ENCODE data around the gene SPPL2B. TPM values are rescaled to one million over a fixed set of nuclear protein-coding genes. Genes with fewer than 3 reads are reported as not detected.

Gene SPPL2B
- polyA plus RNA-seq, 2 donors = 27.4 to 59.1 TPM

DNA sequence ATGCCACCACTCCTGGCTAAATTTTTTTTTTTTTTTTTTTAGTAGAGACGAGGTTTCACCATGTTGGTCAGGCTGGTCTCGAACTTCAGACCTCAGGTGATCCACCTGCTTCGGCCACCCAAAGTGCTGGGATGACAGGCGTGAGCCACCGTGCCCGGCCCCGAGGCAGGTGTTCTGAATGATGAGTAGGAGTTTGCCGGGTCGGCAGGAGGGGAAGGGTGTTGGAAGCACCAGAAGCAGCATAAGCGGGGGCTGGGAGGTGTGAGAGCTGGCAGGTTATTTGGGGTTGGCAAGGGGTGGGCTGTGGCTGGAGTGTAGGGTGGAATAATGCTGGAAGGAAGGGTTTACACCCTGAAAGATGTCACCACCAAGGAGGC is 1.8 kb downstream of the SPPL2B start:
- Histone ChIP-seq H3K4me1 (ENCODE audit: control insufficient read depth in 2 of 2, insufficient read depth in 2 of 2, low read length in 1 of 2) (peaks cover 0 to 20% of the 10 kb centered on the region in 2 donors), H3K27ac (ENCODE audit: low read depth in 2 of 2, low read length in 1 of 2) (no peak overlapping the region), H3K36me3 (ENCODE audit: control insufficient read depth in 2 of 2, insufficient read depth in 2 of 2, low read length in 1 of 2) (peaks cover 0 to 10% of the 10 kb centered on the region in 2 donors), H3K9me3 (ENCODE audit: control insufficient read depth in 2 of 2, insufficient read depth in 1 of 2, low read depth in 1 of 2, low read length in 1 of 2) (no peaks in the 10 kb centered on the region), H3K4me3 (ENCODE audit: low read depth in 1 of 2, low read length in 2 of 2) (no peak overlapping the region), H3K27me3 (ENCODE audit: control insufficient read depth in 1 of 2, insufficient read depth in 2 of 2, low read length in 2 of 2) (no peaks in the 10 kb centered on the region)
- 71 to 72% methylated on average over 10 of the region's 10 CpGs for WGBS, 2 donors

- Histone ChIP-seq H3K36me3 (ENCODE audit: control insufficient read depth in 2 of 2, insufficient read depth in 2 of 2, low read length in 1 of 2) (peaks cover 0 to 6% of the 10 kb centered on the region in 2 donors), H3K9me3 (ENCODE audit: control insufficient read depth in 2 of 2, insufficient read depth in 1 of 2, low read depth in 1 of 2, low read length in 1 of 2) (no peaks in the 10 kb centered on the region), H3K27ac (ENCODE audit: low read depth in 2 of 2, low read length in 1 of 2) (no peak overlapping the region), H3K27me3 (ENCODE audit: control insufficient read depth in 1 of 2, insufficient read depth in 2 of 2, low read length in 2 of 2) (no peaks in the 10 kb centered on the region), H3K4me1 (ENCODE audit: control insufficient read depth in 2 of 2, insufficient read depth in 2 of 2, low read length in 1 of 2) (peaks cover 0 to 20% of the 10 kb centered on the region in 2 donors), H3K4me3 (ENCODE audit: low read depth in 1 of 2, low read length in 2 of 2) (no peak overlapping the region)
- 64 to 75% methylated on average over 20 of the region's 20 CpGs for WGBS, 2 donors
Observed at GRCh38 chr19:2330632-2331284, 2.3 kb downstream of the SPPL2B start.

GRCh38 chr19:2331601-2332246 is 3.2 kb downstream of the SPPL2B start:
- Histone ChIP-seq H3K36me3 (ENCODE audit: control insufficient read depth in 2 of 2, insufficient read depth in 2 of 2, low read length in 1 of 2) (peaks cover 0 to 10% of the 10 kb centered on the region in 2 donors), H3K9me3 (ENCODE audit: control insufficient read depth in 2 of 2, insufficient read depth in 1 of 2, low read depth in 1 of 2, low read length in 1 of 2) (peaks cover 0 to 2% of the 10 kb centered on the region in 2 donors), H3K4me3 (ENCODE audit: low read depth in 1 of 2, low read length in 2 of 2) (no peak overlapping the region), H3K27ac (ENCODE audit: low read depth in 2 of 2, low read length in 1 of 2) (no peak overlapping the region), H3K4me1 (ENCODE audit: control insufficient read depth in 2 of 2, insufficient read depth in 2 of 2, low read length in 1 of 2) (peaks cover 0 to 22% of the 10 kb centered on the region in 2 donors), H3K27me3 (ENCODE audit: control insufficient read depth in 1 of 2, insufficient read depth in 2 of 2, low read length in 2 of 2) (no peaks in the 10 kb centered on the region)
- 70 to 74% methylated on average over 12 of the region's 12 CpGs for WGBS, 2 donors

DNA sequence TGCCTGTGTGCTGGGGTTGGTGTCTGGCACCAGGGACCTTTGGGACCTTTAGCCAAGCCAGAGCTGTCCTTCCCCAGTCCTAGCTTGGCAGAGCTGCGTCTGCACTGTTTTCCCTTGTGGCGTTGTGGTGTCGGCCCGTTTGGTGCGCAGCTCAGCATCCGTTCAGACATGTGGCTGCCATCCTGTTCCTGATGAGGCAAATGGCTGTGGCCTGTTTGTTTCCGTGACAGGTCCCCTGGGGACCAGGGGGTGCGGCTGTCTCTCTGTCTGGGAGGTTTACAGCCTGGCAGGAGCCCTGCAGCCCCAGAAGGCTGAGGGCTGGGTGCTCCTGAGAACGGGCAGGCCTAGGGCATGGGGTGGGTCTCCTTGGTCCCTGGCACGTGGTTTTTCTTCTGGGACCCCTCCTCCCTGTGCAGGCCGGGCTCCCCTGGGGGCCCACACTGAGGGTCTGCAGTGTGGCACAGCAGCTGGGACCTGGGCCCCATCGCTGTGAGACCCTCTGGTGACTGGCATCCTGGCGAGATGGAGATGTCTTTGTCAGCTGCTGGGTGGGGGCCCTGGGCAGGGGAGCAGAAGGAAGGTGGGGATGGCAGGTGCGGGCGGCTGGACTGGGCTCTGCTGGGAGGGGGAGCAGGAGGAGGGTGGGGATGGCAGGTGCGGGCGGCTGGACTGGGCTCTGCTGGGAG is 4.0 kb downstream of the SPPL2B start:
- H3K27ac ChIP-seq (ENCODE audit: low read depth in 2 of 2, low read length in 1 of 2) = no peak overlapping the region
- peaks cover 0 to 10% of the 10 kb centered on the region in 2 donors for H3K36me3 ChIP-seq (ENCODE audit: control insufficient read depth in 2 of 2, insufficient read depth in 2 of 2, low read length in 1 of 2)
- peaks cover 0 to 2% of the 10 kb centered on the region in 2 donors for H3K9me3 ChIP-seq (ENCODE audit: control insufficient read depth in 2 of 2, insufficient read depth in 1 of 2, low read depth in 1 of 2, low read length in 1 of 2)
- H3K27me3 ChIP-seq (ENCODE audit: control insufficient read depth in 1 of 2, insufficient read depth in 2 of 2, low read length in 2 of 2) = no peaks in the 10 kb centered on the region
- H3K4me1 ChIP-seq (ENCODE audit: control insufficient read depth in 2 of 2, insufficient read depth in 2 of 2, low read length in 1 of 2) = peaks cover 0 to 20% of the 10 kb centered on the region in 2 donors
- no peak overlapping the region for H3K4me3 ChIP-seq (ENCODE audit: low read depth in 1 of 2, low read length in 2 of 2)
- WGBS, 2 donors = 48 to 57% methylated on average over 16 to 17 of the region's 17 CpGs

DNA sequence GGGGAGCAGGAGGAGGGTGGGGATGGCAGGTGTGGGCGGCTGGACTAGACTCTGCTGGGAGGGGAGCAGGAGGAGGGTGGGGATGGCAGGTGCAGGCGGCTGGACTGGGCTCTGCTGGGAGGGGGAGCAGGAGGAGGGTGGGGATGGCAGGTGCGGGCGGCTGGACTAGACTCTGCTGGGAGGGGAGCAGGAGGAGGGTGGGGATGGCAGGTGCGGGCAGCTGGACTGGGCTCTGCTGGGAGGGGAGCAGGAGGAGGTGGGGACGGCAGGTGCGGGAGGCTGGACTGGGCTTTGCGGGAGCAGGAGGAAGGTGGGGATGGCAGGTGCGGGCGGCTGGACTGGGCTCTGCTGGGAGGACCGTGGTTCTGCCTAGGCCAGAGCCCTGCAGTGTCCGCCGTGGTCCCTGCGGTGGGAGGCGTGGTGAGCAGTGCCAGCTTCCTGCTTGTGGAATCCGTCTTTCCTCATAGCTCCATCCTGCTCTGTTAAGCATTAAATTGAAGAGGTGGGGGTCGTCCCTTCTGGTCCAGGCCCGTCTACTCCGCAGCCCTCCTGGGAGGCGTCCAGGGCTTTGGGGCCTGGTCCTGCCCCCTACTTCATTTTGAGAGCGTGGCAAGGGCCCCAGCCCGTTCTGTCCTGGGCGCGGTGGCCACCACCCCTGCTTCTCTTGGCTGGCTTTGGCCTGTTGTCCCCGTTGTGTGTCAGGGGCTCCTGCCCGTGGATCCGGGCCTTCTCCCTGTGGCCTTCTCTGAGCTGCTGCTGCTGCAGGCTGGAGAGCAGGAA is 4.7 kb downstream of the SPPL2B start:
- H3K27me3 ChIP-seq (ENCODE audit: control insufficient read depth in 1 of 2, insufficient read depth in 2 of 2, low read length in 2 of 2) = no peaks in the 10 kb centered on the region
- 54 to 73% methylated on average over 22 to 27 of the region's 27 CpGs for WGBS, 2 donors
- H3K4me1 ChIP-seq (ENCODE audit: control insufficient read depth in 2 of 2, insufficient read depth in 2 of 2, low read length in 1 of 2) = peaks cover 0 to 19% of the 10 kb centered on the region in 2 donors
- H3K4me3 ChIP-seq (ENCODE audit: low read depth in 1 of 2, low read length in 2 of 2) = no peak overlapping the region
- no peak overlapping the region for H3K27ac ChIP-seq (ENCODE audit: low read depth in 2 of 2, low read length in 1 of 2)
- H3K36me3 ChIP-seq (ENCODE audit: control insufficient read depth in 2 of 2, insufficient read depth in 2 of 2, low read length in 1 of 2) = peaks cover 0 to 10% of the 10 kb centered on the region in 2 donors
- peaks cover 0 to 2% of the 10 kb centered on the region in 2 donors for H3K9me3 ChIP-seq (ENCODE audit: control insufficient read depth in 2 of 2, insufficient read depth in 1 of 2, low read depth in 1 of 2, low read length in 1 of 2)

DNA sequence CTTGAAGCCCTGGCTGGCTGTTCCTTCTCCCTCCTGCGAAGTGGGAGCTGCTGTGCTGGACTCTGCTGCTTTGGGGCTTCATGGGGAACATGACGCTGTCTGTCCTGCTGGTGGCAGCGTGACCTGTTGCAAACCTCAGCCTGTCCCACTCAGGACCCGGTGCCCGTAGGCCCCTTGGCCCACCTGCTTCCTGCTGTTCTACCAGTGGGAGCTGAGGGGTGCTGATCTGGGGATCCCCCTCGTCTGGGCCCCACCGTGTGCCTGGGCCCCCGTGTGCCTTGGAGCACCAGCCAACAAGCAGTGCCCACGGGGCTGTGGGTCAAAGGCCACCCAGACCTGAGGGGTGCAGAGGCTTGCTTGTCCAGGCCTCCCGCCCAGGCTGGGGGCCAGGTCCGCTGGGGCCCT is 5.3 kb downstream of the SPPL2B start:
- Histone ChIP-seq H3K4me3 (ENCODE audit: low read depth in 1 of 2, low read length in 2 of 2) (no peak overlapping the region), H3K27me3 (ENCODE audit: control insufficient read depth in 1 of 2, insufficient read depth in 2 of 2, low read length in 2 of 2) (no peaks in the 10 kb centered on the region), H3K27ac (ENCODE audit: low read depth in 2 of 2, low read length in 1 of 2) (no peak overlapping the region), H3K4me1 (ENCODE audit: control insufficient read depth in 2 of 2, insufficient read depth in 2 of 2, low read length in 1 of 2) (peaks cover 0 to 19% of the 10 kb centered on the region in 2 donors), H3K36me3 (ENCODE audit: control insufficient read depth in 2 of 2, insufficient read depth in 2 of 2, low read length in 1 of 2) (peaks cover 0 to 13% of the 10 kb centered on the region in 2 donors), H3K9me3 (ENCODE audit: control insufficient read depth in 2 of 2, insufficient read depth in 1 of 2, low read depth in 1 of 2, low read length in 1 of 2) (peaks cover 0 to 2% of the 10 kb centered on the region in 2 donors)
- 60 to 75% methylated on average over 11 of the region's 11 CpGs for WGBS, 2 donors

- H3K27me3 ChIP-seq (ENCODE audit: control insufficient read depth in 1 of 2, insufficient read depth in 2 of 2, low read length in 2 of 2) = no peaks in the 10 kb centered on the region
- 89 to 95% methylated on average over 27 of the region's 27 CpGs for WGBS, 2 donors
- peaks cover 0 to 16% of the 10 kb centered on the region in 2 donors for H3K36me3 ChIP-seq (ENCODE audit: control insufficient read depth in 2 of 2, insufficient read depth in 2 of 2, low read length in 1 of 2)
- no peak overlapping the region for H3K27ac ChIP-seq (ENCODE audit: low read depth in 2 of 2, low read length in 1 of 2)
- H3K4me1 ChIP-seq (ENCODE audit: control insufficient read depth in 2 of 2, insufficient read depth in 2 of 2, low read length in 1 of 2) = peaks cover 0 to 18% of the 10 kb centered on the region in 2 donors
- peaks cover 0 to 2% of the 10 kb centered on the region in 2 donors for H3K9me3 ChIP-seq (ENCODE audit: control insufficient read depth in 2 of 2, insufficient read depth in 1 of 2, low read depth in 1 of 2, low read length in 1 of 2)
- no peak overlapping the region for H3K4me3 ChIP-seq (ENCODE audit: low read depth in 1 of 2, low read length in 2 of 2)
Observed at GRCh38 chr19:2334426-2334825, 5.9 kb downstream of the SPPL2B start.

DNA sequence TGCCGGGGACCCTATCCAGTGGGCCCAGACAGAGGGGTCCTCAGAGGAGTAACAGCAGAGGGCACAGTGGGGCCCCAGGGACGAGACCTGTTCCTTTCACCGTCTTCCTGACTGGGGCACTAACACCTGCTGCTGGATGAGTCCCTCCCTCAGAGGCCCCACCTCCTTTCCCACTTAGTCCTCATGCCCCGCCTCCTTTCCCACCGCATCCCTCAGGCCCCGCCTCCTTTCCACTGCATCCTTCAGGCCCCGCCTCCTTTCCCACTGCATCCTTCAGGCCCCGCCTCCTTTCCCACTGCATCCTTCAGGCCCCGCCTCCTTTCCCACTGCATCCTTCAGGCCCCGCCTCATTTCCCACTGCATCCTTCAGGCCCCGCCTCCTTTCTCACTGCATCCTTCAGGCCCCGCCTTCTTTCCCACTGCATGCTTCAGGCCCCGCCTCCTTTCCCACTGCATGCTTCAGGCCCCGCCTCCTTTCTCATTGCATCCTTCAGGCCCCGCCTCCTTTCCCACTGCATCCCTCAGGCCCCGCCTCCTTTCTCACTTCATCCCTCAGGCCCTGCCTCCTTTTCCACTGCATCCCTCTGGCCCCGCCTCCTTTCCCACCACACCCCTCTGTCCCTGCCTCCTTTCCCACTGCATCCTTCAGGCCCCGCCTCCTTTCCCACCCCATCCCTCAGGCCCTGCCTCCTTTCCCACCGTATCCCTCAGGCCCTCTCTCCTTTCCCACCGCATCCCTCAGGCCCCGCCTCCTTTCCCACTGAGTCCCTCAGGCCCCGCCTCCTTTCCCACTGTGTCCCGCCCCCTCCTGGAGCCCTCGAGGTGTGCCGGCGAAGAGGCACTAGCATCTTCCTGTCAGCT is 6.7 kb downstream of the SPPL2B start:
- H3K4me1 ChIP-seq (ENCODE audit: control insufficient read depth in 2 of 2, insufficient read depth in 2 of 2, low read length in 1 of 2) = peaks cover 0 to 15% of the 10 kb centered on the region in 2 donors
- peaks cover 0 to 2% of the 10 kb centered on the region in 2 donors for H3K9me3 ChIP-seq (ENCODE audit: control insufficient read depth in 2 of 2, insufficient read depth in 1 of 2, low read depth in 1 of 2, low read length in 1 of 2)
- WGBS, 2 donors = 93 to 95% methylated on average over 24 to 26 of the region's 26 CpGs
- no peak overlapping the region for H3K4me3 ChIP-seq (ENCODE audit: low read depth in 1 of 2, low read length in 2 of 2)
- no peak overlapping the region for H3K27ac ChIP-seq (ENCODE audit: low read depth in 2 of 2, low read length in 1 of 2)
- no peaks in the 10 kb centered on the region for H3K27me3 ChIP-seq (ENCODE audit: control insufficient read depth in 1 of 2, insufficient read depth in 2 of 2, low read length in 2 of 2)
- H3K36me3 ChIP-seq (ENCODE audit: control insufficient read depth in 2 of 2, insufficient read depth in 2 of 2, low read length in 1 of 2) = peaks cover 0 to 24% of the 10 kb centered on the region in 2 donors
